ENCODE results near the gene CUX1.

- TF ChIP-seq, protein P1, sequence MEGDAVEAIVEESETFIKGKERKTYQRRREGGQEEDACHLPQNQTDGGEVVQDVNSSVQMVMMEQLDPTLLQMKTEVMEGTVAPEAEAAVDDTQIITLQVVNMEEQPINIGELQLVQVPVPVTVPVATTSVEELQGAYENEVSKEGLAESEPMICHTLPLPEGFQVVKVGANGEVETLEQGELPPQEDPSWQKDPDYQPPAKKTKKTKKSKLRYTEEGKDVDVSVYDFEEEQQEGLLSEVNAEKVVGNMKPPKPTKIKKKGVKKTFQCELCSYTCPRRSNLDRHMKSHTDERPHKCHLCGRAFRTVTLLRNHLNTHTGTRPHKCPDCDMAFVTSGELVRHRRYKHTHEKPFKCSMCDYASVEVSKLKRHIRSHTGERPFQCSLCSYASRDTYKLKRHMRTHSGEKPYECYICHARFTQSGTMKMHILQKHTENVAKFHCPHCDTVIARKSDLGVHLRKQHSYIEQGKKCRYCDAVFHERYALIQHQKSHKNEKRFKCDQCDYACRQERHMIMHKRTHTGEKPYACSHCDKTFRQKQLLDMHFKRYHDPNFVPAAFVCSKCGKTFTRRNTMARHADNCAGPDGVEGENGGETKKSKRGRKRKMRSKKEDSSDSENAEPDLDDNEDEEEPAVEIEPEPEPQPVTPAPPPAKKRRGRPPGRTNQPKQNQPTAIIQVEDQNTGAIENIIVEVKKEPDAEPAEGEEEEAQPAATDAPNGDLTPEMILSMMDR (IDR thresholded peaks at IDR 0.05), result no peak
- no peak for TF ChIP-seq ATF1 (CRISPR knock-in tag; IDR thresholded peaks at IDR 0.05)
- TF ChIP-seq ZNF121 (CRISPR knock-in tag; IDR thresholded peaks at IDR 0.05), result no peak
- no peak for TF ChIP-seq GABPB1 (CRISPR knock-in tag; IDR thresholded peaks at IDR 0.05)
- no peak for TF ChIP-seq ELF4 (CRISPR knock-in tag; IDR thresholded peaks at IDR 0.05; ENCODE audit: low read depth)
- TF ChIP-seq, protein P2, sequence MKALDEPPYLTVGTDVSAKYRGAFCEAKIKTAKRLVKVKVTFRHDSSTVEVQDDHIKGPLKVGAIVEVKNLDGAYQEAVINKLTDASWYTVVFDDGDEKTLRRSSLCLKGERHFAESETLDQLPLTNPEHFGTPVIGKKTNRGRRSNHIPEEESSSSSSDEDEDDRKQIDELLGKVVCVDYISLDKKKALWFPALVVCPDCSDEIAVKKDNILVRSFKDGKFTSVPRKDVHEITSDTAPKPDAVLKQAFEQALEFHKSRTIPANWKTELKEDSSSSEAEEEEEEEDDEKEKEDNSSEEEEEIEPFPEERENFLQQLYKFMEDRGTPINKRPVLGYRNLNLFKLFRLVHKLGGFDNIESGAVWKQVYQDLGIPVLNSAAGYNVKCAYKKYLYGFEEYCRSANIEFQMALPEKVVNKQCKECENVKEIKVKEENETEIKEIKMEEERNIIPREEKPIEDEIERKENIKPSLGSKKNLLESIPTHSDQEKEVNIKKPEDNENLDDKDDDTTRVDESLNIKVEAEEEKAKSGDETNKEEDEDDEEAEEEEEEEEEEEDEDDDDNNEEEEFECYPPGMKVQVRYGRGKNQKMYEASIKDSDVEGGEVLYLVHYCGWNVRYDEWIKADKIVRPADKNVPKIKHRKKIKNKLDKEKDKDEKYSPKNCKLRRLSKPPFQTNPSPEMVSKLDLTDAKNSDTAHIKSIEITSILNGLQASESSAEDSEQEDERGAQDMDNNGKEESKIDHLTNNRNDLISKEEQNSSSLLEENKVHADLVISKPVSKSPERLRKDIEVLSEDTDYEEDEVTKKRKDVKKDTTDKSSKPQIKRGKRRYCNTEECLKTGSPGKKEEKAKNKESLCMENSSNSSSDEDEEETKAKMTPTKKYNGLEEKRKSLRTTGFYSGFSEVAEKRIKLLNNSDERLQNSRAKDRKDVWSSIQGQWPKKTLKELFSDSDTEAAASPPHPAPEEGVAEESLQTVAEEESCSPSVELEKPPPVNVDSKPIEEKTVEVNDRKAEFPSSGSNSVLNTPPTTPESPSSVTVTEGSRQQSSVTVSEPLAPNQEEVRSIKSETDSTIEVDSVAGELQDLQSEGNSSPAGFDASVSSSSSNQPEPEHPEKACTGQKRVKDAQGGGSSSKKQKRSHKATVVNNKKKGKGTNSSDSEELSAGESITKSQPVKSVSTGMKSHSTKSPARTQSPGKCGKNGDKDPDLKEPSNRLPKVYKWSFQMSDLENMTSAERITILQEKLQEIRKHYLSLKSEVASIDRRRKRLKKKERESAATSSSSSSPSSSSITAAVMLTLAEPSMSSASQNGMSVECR (CRISPR knock-in tag; IDR thresholded peaks at IDR 0.05; ENCODE audit: borderline replicate concordance), result no peak
- no peak for TF ChIP-seq TEAD4 (CRISPR knock-in tag; IDR thresholded peaks at IDR 0.05)
Measured at GRCh38 chr7:102080434-102081243, 263.2 kb downstream of the CUX1 start.
